ENCODE measurements around the gene MRPL39. TPM values are rescaled to one million over a fixed set of nuclear protein-coding genes. Genes with fewer than 3 reads are reported as not detected.

Gene MRPL39
- total RNA-seq (2014; rRNA removed; shearing (Covaris generic)): 42.1 and 45.0 TPM in 2 replicates
- total RNA-seq (2022): 55.2 and 56.9 TPM in 2 replicates
- Bru-seq, nascent RNA: percentile 88 among the genes with signal in this experiment
- percentile 83 among the genes with signal in this experiment for BruChase-seq, experiment 1, labeled RNA remaining after a 6-hour chase
- BruChase-seq, experiment 2, labeled RNA remaining after a 2-hour chase: percentile 81 among the genes with signal in this experiment
- long read RNA-seq, transcript MRPL39-202 (10 exons, 1,110 nt): major isoform, 96 of 107 reads
- long read RNA-seq, partial matches to known transcripts: 8 of 107 reads
- long read RNA-seq, other reads (novel, unspliced or antisense): 3 of 107 reads

GRCh38 chr21:25607151-25608043 is at the start of gene MRPL39:
Gene MRPL39 (minus strand): TSS chr21:25607481. CDS start chr21:25607475, 6 bp downstream.
- ChIA-PET POLR2A (interaction anchor here (0.5 to 2.2 kb wide), 11 partner anchors 15 to 360 kb away, joined by 3 to 9 read pairs (median 3); partner anchors contain the start of genes ATP5PF and GABPA), CTCF (ENCODE audit: unreplicated experiment) (interaction anchor here (1.1 to 1.2 kb wide), 3 partner anchors 31 to 127 kb away, joined by 3 to 6 read pairs (median 3); partner anchors contain the start of genes ATP5PF and GABPA)
- Histone ChIP-seq H3K4me3 (ENCODE audit: low read depth, low read length, poor library complexity, severe bottlenecking) (peak within 1 kb of the TSS; percentile 82), H3K36me3 (ENCODE audit: insufficient read depth, low read length) (peaks cover 36% of the 10 kb centered on the region), H3K79me2 (ENCODE audit: insufficient read depth, low read depth, low read length) (peaks cover 32% of the 10 kb centered on the region), H3K27ac (ENCODE audit: low read depth, low read length, poor library complexity, severe bottlenecking) (peak within 1 kb of the TSS; percentile 48), H3K4me2 (ENCODE audit: low read length) (peak within 1 kb of the TSS; percentile 89), H4K20me1 (ENCODE audit: insufficient read depth, low read length) (no peaks in the 10 kb centered on the region), H3K9me3 (ENCODE audit: low read length) (no peaks in the 10 kb centered on the region), H3K4me1 (ENCODE audit: insufficient read depth, low read length, poor library complexity, severe bottlenecking) (peaks cover 22% of the 10 kb centered on the region), H3K9me2 (ENCODE audit: insufficient read depth, low read length) (no peaks in the 10 kb centered on the region), H2AFZ (ENCODE audit: low read length) (peak within 1 kb of the TSS; percentile 97)
- intact Hi-C loops (cut with micrococcal nuclease; ENCODE audit: unreplicated experiment): loop anchor here (1.0 to 5.0 kb wide), 9 partner anchors 32 to 1110 kb away; partner anchors contain the start of gene JAM2
- peak; percentile 74 for TF ChIP-seq CTCF (conservative IDR thresholded peaks at IDR 0.05; ENCODE audit: low read length)
- no peak for TF ChIP-seq EZH2phosphoT487 (IDR thresholded peaks at IDR 0.05; ENCODE audit: borderline replicate concordance, low read depth, low read length)
- no TSS peak for BruUV-seq (replicated peaks)
- peak; percentile 92 for DNase-seq (ENCODE audit: low spot score)

GRCh38 chr21:25656412-25656811 is 49.1 kb upstream of the MRPL39 start:
- H3K9me2 ChIP-seq (ENCODE audit: insufficient read depth, low read length): no peaks in the 10 kb centered on the region
- no peaks in the 10 kb centered on the region for H3K79me2 ChIP-seq (ENCODE audit: insufficient read depth, low read depth, low read length)
- no peaks in the 10 kb centered on the region for H4K20me1 ChIP-seq (ENCODE audit: insufficient read depth, low read length)
- H3K4me2 ChIP-seq (ENCODE audit: low read length): no peak overlapping the region
- ChIA-PET CTCF (ENCODE audit: unreplicated experiment) (no interaction called here), POLR2A (interaction anchor here (1.4 to 1.6 kb wide), 2 partner anchors 18 to 184 kb away, joined by 4 to 7 read pairs; no protein-coding TSS in a partner anchor)
- no peaks in the 10 kb centered on the region for H3K36me3 ChIP-seq (ENCODE audit: insufficient read depth, low read length)
- H2AFZ ChIP-seq (ENCODE audit: low read length): no peak overlapping the region
- no peak for DNase-seq (ENCODE audit: low spot score)
- TF ChIP-seq CTCF (conservative IDR thresholded peaks at IDR 0.05; ENCODE audit: low read length) (no peak), EZH2phosphoT487 (IDR thresholded peaks at IDR 0.05; ENCODE audit: borderline replicate concordance, low read depth, low read length) (no peak)
- intact Hi-C loops (cut with micrococcal nuclease; ENCODE audit: unreplicated experiment): no loop called here
- no peaks in the 10 kb centered on the region for H3K4me1 ChIP-seq (ENCODE audit: insufficient read depth, low read length, poor library complexity, severe bottlenecking)
- no peaks in the 10 kb centered on the region for H3K9me3 ChIP-seq (ENCODE audit: low read length)
- H3K4me3 ChIP-seq (ENCODE audit: low read depth, low read length, poor library complexity, severe bottlenecking): no peak overlapping the region
- no peak overlapping the region for H3K27ac ChIP-seq (ENCODE audit: low read depth, low read length, poor library complexity, severe bottlenecking)
- no TSS peak for BruUV-seq (replicated peaks)

Measured in OCI-LY7 (cell line).